Hepatocyte (in vitro differentiated cells): ENCODE results near the gene GRID2. TPM values are rescaled to one million over a fixed set of nuclear protein-coding genes. Genes with fewer than 3 reads are reported as not detected.

Experiments used
- DNase-seq: peaks from one replicate; pipeline ENCODE4 v3.0.0-alpha.2; 2016; ENCODE audit warnings: low spot score
- H2AFZ ChIP-seq: fragments of 200-600 bp; sonication (generic); 2 replicates; pipeline ENCODE4 v1.6.0; 2016; ENCODE audit warnings: antibody characterized with exemption, mild to moderate bottlenecking
- H3K27ac ChIP-seq: fragments of 200-600 bp; sonication (generic); 2 replicates; pipeline ENCODE4 v1.5.1; 2016; ENCODE audit warnings: mild to moderate bottlenecking
- H3K27me3 ChIP-seq: fragments of 200-600 bp; sonication (generic); 2 replicates; pipeline ENCODE4 v1.6.1; 2016
- H3K36me3 ChIP-seq: fragments of 200-600 bp; sonication (generic); replicated peaks from 2 replicates; pipeline ENCODE4 v1.5.1; 2016; ENCODE audit warnings: low read depth; ENCODE audit not compliant: insufficient read depth
- H3K4me1 ChIP-seq: fragments of 200-600 bp; sonication (generic); 2 replicates; pipeline ENCODE4 v1.5.1; 2016; ENCODE audit warnings: mild to moderate bottlenecking, moderate library complexity; ENCODE audit not compliant: insufficient read depth
- H3K4me2 ChIP-seq: fragments of 200-600 bp; sonication (generic); 2 replicates; pipeline ENCODE4 v1.6.0; 2016
- H3K4me3 ChIP-seq: fragments of 200-600 bp; sonication (generic); 2 replicates; pipeline ENCODE4 v1.5.1; 2016; ENCODE audit warnings: mild to moderate bottlenecking
- H3K79me2 ChIP-seq: fragments of 200-600 bp; sonication (generic); 2 replicates; pipeline ENCODE4 v1.6.0; 2017; ENCODE audit warnings: mild to moderate bottlenecking
- H3K9me2 ChIP-seq: fragments of 200-600 bp; sonication (generic); replicated peaks from 2 replicates; pipeline ENCODE4 v1.6.0; 2017; ENCODE audit warnings: mild to moderate bottlenecking; ENCODE audit not compliant: insufficient read depth
- H3K9me3 ChIP-seq: fragments of 200-600 bp; sonication (generic); 2 replicates; pipeline ENCODE4 v1.5.1; 2016; ENCODE audit warnings: low read depth, mild to moderate bottlenecking
- H4K20me1 ChIP-seq: fragments of 200-600 bp; sonication (generic); 2 replicates; pipeline ENCODE4 v1.6.0; 2016; ENCODE audit warnings: mild to moderate bottlenecking; ENCODE audit not compliant: insufficient read depth, poor library complexity, severe bottlenecking
- CTCF ChIP-seq: fragments of 200-600 bp; sonication (generic); IDR thresholded peaks from 2 replicates; pipeline ENCODE4 v1.5.1; 2016; ENCODE audit warnings: antibody characterized with exemption, mild to moderate bottlenecking; ENCODE audit not compliant: poor library complexity
- EZH2 ChIP-seq: fragments of 200-600 bp; sonication (generic); IDR thresholded peaks from 2 replicates; pipeline ENCODE4 v1.6.1; 2016; ENCODE audit warnings: antibody characterized with exemption, mild to moderate bottlenecking, borderline replicate concordance
- EZH2phosphoT487 ChIP-seq: fragments of 200-600 bp; sonication (generic); IDR thresholded peaks from one replicate; pipeline ENCODE4 v1.6.1; 2018; ENCODE audit warnings: antibody characterized with exemption, mild to moderate bottlenecking, low read depth, moderate library complexity; ENCODE audit not compliant: unreplicated experiment, severe bottlenecking
- WGBS: methylation state at CpG from one replicate; pipeline ENCODE4 v1.1.6; 2016; ENCODE audit warnings: low lambda C conversion rate; ENCODE audit errors: missing lambda C conversion rate; 5-methylcytosine and 5-hydroxymethylcytosine counted together
- polyA plus RNA-seq: library from polyadenylated mRNA; unstranded; fragments of >200 nt; fragmentation: Nextera tagmentation; extraction: Ambion mirVana; gene quantifications from 2 replicates; pipeline ENCODE4 v1.2.1, GENCODE V29; 2016
- total RNA-seq: library from RNA; depleted of rRNA; stranded (reverse); fragments of >200 nt; gene quantifications from 2 replicates; pipeline ENCODE4 v1.2.3, GENCODE V29; 2014

The GRID2 gene
- total and polyA plus RNA-seq, 2 experiments from 2014 or later: 0.53 to 3.5 TPM

- Histone ChIP-seq H3K9me2 (no peaks in the 10 kb centered on the region), H3K79me2 (no peaks in the 10 kb centered on the region), H3K36me3 (no peaks in the 10 kb centered on the region), H3K4me2 (no peak overlapping the region), H3K4me1 (no peaks in the 10 kb centered on the region), H3K27ac (no peak overlapping the region), H3K27me3 (no peaks in the 10 kb centered on the region), H3K9me3 (no peaks in the 10 kb centered on the region), H4K20me1 (no peaks in the 10 kb centered on the region), H2AFZ (no peak overlapping the region), H3K4me3 (no peak overlapping the region)
- no peak for DNase-seq
- TF ChIP-seq EZH2phosphoT487 (no peak), EZH2 (no peak), CTCF (no peak)
Measured at GRCh38 chr4:92830771-92831170, 527.0 kb downstream of the GRID2 start.

- Histone ChIP-seq H3K4me1 (no peaks in the 10 kb centered on the region), H3K79me2 (no peaks in the 10 kb centered on the region), H3K27ac (no peak overlapping the region), H3K27me3 (no peaks in the 10 kb centered on the region), H2AFZ (no peak overlapping the region), H3K4me3 (no peak overlapping the region), H3K9me2 (no peaks in the 10 kb centered on the region), H3K9me3 (no peaks in the 10 kb centered on the region), H3K4me2 (no peak overlapping the region), H4K20me1 (no peaks in the 10 kb centered on the region), H3K36me3 (no peaks in the 10 kb centered on the region)
- no peak for DNase-seq
- TF ChIP-seq EZH2phosphoT487 (no peak), CTCF (no peak), EZH2 (no peak)
Measured at GRCh38 chr4:92840880-92841279, 537.1 kb downstream of the GRID2 start.

- Histone ChIP-seq H3K27ac (no peak overlapping the region), H3K36me3 (no peaks in the 10 kb centered on the region), H3K4me1 (no peaks in the 10 kb centered on the region), H3K4me2 (no peak overlapping the region), H3K4me3 (no peak overlapping the region), H4K20me1 (no peaks in the 10 kb centered on the region), H3K27me3 (no peaks in the 10 kb centered on the region), H3K9me2 (no peaks in the 10 kb centered on the region), H2AFZ (no peak overlapping the region), H3K79me2 (no peaks in the 10 kb centered on the region), H3K9me3 (no peaks in the 10 kb centered on the region)
- WGBS: 95% methylated on average over 4 of the region's 4 CpGs
- TF ChIP-seq EZH2 (no peak), CTCF (no peak), EZH2phosphoT487 (no peak)
- no peak for DNase-seq
Measured at GRCh38 chr4:92843784-92844183, 540.0 kb downstream of the GRID2 start.

- Histone ChIP-seq H3K27ac (no peak overlapping the region), H3K79me2 (no peaks in the 10 kb centered on the region), H3K36me3 (no peaks in the 10 kb centered on the region), H3K9me2 (no peaks in the 10 kb centered on the region), H3K4me1 (no peaks in the 10 kb centered on the region), H2AFZ (no peak overlapping the region), H3K9me3 (no peaks in the 10 kb centered on the region), H3K4me2 (no peak overlapping the region), H3K27me3 (no peaks in the 10 kb centered on the region), H4K20me1 (no peaks in the 10 kb centered on the region), H3K4me3 (no peak overlapping the region)
- no peak for DNase-seq
- no peak for TF ChIP-seq EZH2phosphoT487
- no peak for TF ChIP-seq CTCF
- no peak for TF ChIP-seq EZH2
Measured at GRCh38 chr4:92847026-92847425, 543.3 kb downstream of the GRID2 start.
